Measurements from ENCODE around the gene CARNS1.
A peak's percentile ranks its signal among the peaks of the same experiment; 100 is the strongest.
"Not testable (repeated sequence)": the region's sequence is repeated elsewhere in the genome, so short reads cannot be mapped to it uniquely, and the experiment has no call there.

The CARNS1 gene

GRCh38 chr11:67396587-67397389 lies 18.7 kb upstream of the CARNS1 start:
- no peak for DNase-seq

GRCh38 chr11:67397536-67397935 lies 17.9 kb upstream of the CARNS1 start:
- DNase-seq: no peak

DNA sequence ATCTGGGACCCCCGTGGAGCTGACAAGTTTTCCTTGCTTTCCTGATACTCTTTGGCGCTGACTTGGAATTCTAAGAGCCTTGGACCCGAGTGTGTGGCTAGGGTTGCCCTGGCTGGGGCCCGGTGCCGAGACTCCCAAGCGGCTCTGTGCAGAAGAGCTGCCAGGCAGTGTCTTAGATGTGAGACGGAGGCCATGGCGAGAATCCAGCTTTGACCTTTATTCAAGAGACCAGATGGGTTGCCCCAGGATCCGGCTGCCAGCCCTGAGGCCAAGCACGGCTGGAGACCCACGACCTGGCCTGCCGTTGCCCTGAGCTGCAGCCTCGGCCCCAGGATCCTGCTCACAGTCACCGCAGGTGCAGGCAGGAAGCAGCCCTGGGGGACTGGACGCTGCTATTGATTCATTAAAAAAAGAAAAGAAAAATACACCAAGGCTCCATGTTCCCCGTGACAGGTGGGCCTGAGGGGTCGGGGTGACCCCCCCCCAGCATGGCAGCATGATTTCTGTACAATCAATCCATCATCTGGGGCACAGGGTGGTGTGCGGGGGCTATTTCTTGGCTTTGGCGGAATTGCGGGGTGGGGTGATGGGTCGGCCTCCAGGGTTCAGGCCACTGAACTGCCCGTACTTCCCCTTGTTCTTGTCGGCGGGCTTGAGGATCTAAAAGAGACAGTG lies 17.4 kb upstream of the CARNS1 start:
- no peak for DNase-seq

GRCh38 chr11:67398661-67399563 lies 16.6 kb upstream of the CARNS1 start:
- DNase-seq: no peak

- no peak for DNase-seq
Observed at GRCh38 chr11:67400251-67400941, 15.1 kb upstream of the CARNS1 start.

- no peak for DNase-seq
Observed at GRCh38 chr11:67400942-67401494, 14.5 kb upstream of the CARNS1 start.

- peak; percentile 90 for DNase-seq
Observed at GRCh38 chr11:67401495-67402191, 13.8 kb upstream of the CARNS1 start, which contains the start of gene PPP1CA. Gene PPP1CA (minus strand): TSS chr11:67401858. CDS start chr11:67401782, 76 bp downstream.

- not testable (repeated sequence) for DNase-seq
Observed at GRCh38 chr11:67402192-67402839, 13.2 kb upstream of the CARNS1 start.

DNA sequence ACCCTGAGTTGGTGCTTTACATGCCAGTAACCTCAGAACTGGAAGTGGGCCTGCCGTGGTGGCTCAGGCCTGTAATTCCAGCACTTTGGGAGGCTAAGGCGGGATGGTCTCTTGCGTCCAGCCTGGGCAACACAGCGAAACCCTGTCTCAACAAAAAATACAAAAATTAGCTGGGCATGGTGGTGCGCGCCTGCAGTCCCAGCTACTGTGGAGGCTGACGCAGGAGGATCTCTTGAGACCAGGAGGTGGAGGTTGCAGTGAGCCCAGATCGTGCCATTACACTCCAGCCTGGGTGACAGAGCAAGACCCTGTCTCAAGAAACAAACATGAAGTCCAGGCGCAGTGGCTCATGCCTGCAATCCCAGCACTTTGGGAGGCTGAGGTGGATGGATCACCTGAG lies 12.4 kb upstream of the CARNS1 start:
- not testable (repeated sequence) for DNase-seq

DNA sequence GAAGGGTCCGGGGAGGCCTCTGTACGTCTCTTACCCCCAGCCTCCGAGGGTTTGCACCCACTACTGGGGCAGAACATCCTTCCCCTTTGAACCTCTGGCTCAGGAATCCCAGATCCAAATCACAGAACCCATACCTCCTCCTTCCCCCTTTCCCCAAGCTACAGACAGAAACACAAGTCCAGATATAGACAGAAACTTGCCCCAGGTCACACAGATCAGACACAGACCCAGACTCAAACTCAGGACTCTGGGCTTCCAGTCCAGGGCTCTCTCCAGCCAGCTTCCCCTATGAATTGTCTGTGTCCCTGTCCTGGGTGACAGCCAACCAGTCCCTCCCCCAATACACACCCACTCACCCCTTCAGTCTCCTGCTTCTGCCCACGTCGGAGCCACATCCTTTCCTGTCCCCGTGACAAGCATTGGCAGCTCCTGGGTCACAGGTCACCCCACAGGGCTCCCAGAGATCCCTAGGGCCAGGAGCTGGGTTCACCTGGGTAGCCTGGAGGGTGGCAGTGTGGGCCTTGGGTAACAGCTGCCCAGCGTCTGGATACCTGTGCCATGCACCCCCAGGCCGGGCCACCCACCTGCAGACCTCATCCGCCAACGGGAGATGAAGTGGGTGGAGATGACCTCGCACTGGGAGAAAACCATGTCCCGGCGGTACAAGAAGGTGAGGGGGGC lies 10.8 kb upstream of the CARNS1 start:
- DNase-seq: no peak

DNA sequence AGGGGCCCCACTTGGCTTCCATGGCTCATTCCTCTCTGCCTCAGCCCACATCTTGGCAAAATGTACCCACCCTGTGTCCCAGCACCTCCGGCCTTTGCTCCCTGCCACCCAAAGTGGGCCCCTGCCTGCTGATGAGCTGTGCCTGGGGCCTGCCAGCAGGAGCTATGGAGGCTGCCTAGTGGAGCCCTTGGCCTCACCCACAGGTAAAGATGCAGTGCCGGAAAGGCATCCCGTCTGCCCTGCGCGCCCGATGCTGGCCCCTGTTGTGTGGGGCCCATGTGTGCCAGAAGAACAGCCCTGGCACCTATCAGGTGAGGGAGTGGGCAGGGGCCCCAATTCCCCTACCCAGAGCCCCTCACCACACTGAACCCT lies 10.3 kb upstream of the CARNS1 start:
- DNase-seq: no peak

- DNase-seq: no peak
Observed at GRCh38 chr11:67405688-67406339, 9.7 kb upstream of the CARNS1 start.

DNA sequence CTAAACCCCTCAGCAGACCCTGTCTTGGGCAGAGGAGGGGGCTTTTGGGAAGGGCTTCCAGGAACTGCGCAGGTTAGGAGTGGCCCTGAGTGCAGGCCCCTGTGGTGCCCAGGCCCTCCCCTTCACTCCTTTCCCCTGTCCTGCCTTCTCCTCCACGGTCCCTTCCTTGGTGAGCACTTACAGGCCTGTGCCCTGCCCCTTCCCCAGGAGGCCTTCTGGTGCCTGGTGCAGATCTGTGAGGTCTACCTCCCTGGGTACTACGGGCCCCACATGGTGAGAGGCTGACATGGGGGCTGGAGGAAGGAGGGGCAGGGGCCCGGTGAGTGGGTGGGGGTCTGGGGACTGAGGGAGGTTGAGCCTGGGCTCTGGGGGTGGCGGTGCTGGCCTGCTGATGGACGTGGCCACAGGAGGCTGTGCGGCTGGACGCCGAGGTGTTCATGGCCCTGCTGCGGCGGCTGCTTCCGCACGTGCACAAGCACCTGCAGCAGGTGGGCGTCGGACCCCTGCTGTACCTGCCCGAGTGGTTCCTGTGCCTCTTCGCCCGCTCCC lies 9.0 kb upstream of the CARNS1 start:
- DNase-seq: no peak

GRCh38 chr11:67406969-67407687 lies 8.3 kb upstream of the CARNS1 start:
- DNase-seq: no peak

DNA sequence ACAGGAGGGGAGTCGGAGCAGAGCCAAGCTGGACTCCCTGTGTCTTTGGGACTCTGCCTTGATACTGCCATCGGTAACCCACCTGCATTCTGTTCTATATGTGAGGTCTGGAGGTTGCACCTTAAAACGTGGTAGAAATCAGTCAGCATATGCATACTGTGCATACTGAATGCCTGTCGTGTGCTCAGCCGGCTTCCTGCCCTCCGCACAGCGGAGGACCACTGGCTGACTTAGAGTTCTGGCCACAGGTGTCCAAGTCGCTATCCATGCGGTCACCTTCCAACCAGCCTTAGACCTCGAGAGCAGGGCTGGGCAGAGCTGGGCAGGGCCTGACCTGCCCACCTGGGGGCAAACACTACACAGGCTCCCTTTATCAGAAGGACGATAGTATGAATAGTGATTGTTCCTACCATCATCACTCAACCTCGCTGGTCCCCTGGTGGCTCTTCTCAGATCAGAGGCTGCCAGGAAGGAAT lies 7.8 kb upstream of the CARNS1 start:
- DNase-seq: no peak

DNA sequence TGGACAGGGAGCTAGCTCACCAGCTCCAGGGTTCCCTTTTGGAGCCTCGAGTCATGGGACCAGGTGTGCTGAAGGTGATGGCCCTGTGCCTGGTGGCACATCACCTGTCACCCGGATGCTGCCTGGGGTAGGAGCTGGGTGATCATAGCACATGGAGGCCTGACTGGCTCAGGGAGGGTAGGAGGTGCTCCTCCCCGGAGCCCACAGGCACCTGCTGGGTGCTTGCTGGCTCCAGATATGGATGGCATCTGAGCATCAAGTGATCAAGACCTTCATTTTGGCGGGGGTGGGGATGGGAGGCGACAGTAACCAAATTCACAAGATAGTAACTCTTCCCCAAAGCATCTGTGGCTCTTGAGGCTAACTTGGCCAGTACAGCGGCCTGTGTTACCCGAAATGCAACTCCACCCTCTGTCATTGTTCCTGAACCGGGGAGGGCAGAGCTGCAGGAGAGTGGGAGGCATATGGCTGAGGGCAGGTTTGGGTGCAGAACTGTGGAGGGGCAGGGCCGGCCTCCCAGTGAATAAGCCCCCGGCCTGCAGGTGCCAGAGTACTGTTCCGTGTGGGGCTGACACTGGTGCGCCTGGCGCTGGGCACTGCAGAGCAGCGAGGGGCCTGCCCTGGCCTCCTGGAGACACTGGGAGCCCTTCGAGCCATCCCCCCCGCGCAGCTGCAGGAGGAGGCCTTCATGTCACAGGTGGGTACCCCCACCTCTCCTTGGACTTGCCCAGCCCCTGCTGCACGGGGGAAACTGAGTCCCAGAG lies 6.9 kb upstream of the CARNS1 start:
- DNase-seq: no peak

DNA sequence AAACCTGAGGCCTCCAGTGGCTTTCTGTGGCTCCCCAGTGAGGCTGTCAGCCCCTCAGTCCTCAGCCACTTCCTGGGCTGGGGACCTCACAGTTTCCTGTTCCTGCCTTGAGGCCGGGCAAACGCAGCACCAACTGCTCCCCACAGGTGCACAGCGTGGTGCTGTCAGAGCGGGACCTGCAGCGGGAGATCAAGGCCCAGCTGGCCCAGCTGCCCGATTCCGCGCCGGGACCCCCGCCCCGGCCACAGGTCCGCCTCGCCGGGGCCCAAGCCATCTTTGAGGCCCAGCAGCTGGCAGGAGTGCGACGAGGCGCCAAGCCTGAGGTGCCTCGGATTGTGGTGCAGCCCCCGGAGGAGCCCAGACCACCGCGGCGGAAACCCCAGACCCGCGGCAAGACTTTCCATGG lies 6.2 kb upstream of the CARNS1 start:
- no peak for DNase-seq

Data from fibroblast of skin of abdomen (primary cell).